Central memory CD4-positive, alpha-beta T cell (primary cell): ENCODE data around the gene RGS19.
"Not testable (repeated sequence)": the region's sequence is repeated elsewhere in the genome, so short reads cannot be mapped to it uniquely, and the experiment has no call there.

Source experiments
- DNase-seq: peaks from one replicate; pipeline ENCODE4 v3.0.0; 2022
- total RNA-seq, 3 experiments: gene quantifications; one replicate each; lab custom pipeline; 2026; lab: John Stamatoyannopoulos, UW

Gene RGS19
- total RNA-seq, result 33.9 to 57.4 (median 34.3) reads per million in 3 experiments

GRCh38 chr20:64079273-64080012, at the start of gene RGS19:
Gene RGS19, minus strand, starts transcription at chr20:64079518. Its CDS starts 2,632 bp downstream, at chr20:64076886.
- DNase-seq, result peak; percentile 68

GRCh38 chr20:64123517-64123916, 44.2 kb upstream of the RGS19 start:
- DNase-seq, result not testable (repeated sequence)

DNA sequence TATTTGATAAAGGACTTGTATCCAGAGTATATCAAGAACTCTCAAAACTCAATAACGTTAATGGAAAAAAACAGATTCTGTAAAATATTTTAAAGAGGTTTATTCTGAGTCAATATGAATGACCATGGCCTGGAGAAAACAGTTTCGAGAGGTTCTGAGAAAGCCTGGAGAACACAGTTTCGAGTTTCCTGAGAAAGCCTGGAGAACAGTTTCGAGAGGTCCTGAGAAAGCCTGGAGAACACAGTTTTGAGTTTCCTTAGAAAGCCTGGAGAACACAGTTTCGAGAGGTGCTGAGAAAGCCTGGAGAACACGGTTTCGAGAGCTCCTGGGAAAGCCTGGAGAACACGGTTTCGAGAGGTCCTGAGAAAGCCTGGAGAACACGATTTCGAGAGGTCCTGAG, 43.6 kb upstream of the RGS19 start:
- not testable (repeated sequence) for DNase-seq

GRCh38 chr20:64121586-64121985, 42.3 kb upstream of the RGS19 start:
- no peak for DNase-seq

- DNase-seq, result peak; percentile 12
Observed at GRCh38 chr20:64119681-64120341, 40.5 kb upstream of the RGS19 start.

DNA sequence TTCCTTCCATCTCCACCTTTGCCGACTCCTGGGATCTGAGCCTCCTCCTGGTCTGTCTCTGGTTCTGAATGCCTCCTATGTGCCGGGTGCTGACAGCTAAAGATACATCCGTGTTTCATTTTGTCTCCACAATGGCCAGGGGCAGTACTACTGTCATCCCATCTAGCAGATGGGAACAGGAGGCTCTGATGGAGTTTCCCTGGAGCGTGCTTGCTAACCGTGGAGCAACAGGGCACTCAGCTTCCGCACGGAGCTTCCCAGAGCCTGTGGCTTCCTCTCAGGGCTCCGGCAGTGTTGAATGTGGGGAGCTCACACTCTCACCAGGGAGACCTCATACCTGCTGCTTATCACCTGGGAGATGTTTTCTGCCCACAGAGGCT, 40.0 kb upstream of the RGS19 start:
- no peak for DNase-seq

DNA sequence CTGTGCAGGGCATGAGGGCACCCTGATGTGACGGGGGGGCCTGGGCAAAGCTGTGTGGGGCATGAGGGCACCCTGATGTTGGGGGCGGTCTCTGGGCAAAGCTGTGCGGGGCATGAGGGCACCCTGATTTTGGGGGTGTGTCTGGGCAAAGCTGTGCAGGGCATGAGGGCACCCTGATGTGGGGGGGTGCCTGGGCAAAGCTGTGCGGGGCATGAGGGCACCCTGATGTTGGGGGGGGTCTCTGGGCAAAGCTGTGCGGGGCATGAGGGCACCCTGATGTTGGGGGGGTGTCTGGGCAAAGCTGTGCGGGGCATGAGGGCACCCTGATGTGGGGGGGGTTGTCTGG, 38.1 kb upstream of the RGS19 start:
- not testable (repeated sequence) for DNase-seq

DNA sequence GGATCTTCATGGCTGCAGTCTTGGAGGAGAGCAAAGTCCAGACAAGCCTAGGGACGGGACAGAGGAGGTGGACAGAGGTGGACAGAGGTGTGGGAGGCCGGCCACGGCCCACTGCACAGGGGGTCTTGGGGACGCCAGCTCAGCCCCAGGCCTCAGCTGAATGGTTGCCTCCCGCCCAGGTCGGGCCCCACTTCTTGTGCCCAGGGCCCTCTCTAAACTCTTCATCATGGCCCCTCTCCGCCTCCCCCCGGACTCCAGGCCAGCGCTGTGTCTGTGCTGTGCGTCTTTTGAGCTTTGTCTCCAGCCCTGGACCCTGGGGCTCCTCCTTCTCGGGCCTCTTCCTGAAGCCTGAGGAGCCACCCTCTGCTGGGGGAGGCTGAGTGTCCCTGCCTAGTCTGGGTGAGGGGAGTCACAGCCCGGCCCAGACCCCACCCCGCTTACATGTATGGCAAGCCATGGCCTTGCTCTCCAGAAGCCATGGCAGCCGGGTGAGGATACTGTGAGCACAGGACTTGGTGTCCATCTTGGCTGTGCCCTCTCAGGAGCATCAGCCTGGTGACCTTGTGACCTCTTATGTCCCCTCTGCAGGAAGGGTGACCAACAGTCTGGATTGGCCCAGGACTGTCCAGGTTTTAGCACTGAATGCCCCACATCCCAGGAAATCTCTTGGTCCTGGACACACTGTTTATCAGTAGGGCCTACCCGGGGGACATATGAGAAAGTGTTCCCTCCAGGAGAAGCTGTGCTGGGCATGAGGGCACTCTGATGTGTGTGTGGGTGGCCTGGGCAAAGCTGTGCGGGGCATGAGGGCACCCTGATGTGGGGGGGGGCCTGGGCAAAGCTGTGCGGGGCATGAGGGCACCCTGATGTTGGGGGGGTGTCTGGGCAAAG, 37.5 kb upstream of the RGS19 start:
- DNase-seq, result no peak

DNA sequence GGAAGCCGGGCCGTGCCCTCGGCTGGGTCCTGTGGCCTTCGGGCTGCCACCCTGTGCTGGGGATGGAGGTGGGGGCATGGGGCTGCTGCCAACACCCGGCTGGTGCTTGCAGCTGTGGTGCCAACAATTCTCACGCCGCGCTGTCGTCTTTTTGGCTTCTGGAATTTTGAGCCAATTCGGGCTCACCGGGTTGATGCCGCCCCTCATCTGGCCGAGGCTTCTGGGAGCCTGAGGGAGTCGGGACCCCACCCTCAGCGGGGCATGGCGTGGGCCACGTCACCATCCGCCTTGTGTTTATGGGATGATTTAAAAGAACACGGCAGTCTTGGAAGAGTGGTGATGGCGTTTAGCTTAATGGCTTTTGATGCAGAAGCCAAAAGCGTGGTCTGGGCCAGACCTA, 36.7 kb upstream of the RGS19 start:
- DNase-seq, result no peak

GRCh38 chr20:64115171-64115911, 36.0 kb upstream of the RGS19 start:
- no peak for DNase-seq

DNA sequence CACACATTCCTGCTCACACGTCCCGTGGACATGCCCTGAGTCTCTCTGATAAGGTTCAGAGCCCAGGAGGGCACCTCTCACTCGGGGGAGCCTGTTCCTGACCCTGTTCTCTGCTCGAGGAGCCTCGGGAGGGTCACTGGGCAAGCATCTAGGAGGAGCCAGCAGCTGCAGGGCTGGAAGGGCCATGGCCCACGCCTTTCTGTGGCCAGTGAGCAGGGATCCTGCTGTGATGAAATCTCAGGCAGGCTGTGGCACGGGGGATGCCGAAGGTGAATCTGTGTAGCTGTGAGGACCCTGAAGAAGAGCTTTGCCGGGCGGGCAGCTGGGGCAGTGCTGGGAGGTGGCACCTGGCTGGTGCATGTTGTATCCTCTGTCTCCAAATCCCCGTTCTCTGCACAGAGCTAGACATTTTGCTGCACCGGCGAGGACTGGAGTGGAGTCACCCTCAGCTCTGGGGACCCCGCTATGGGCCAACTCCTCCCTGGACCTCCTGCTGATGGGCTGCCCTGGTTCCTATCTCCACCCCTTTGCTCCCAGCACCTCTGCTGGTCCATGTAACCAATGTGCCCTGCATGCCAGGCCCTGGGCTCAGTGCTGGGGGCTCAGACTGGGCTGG, 35.1 kb upstream of the RGS19 start:
- DNase-seq, result no peak

GRCh38 chr20:64113796-64114355, 34.6 kb upstream of the RGS19 start:
- DNase-seq, result no peak

- DNase-seq, result no peak
Observed at GRCh38 chr20:64113444-64113775, 34.1 kb upstream of the RGS19 start.

DNA sequence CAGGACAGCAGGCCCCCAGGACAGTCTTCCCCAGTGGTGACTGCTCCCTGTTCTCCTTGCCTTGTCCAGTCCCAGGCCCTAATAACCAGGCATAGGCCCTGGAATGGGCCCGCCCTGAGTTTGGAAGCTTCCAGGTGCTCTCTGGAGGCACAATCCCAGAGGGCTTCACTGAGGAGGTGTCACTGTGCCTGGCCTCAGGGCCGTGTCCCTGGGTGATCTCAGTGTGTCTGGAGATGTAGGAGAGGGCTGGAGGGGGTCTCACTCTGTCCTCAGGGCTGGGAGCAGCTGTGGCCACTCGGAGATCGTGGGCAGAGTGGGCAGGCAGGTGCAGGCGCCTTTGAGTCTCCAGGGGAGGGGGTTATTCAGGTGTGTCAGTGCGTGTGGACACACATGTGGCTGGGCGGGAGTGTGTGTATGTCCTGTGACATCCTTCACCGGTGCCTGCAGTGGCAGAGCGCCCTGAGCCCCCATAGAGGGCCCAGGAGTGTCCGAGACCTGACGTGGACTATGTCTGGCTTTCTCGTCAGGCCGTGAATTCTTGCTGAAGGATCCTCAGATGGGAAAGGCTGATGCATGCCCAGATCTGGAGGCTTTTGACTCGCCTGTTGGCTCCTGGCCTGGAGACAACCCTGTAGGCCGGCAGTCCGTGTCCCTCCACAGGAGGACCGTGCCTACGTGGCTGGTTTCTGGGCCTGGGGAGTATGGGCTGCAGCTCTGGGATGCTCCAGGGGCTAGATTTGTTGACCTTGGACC, 33.5 kb upstream of the RGS19 start:
- DNase-seq, result no peak

GRCh38 chr20:64111841-64112641, 32.7 kb upstream of the RGS19 start:
- no peak for DNase-seq

DNA sequence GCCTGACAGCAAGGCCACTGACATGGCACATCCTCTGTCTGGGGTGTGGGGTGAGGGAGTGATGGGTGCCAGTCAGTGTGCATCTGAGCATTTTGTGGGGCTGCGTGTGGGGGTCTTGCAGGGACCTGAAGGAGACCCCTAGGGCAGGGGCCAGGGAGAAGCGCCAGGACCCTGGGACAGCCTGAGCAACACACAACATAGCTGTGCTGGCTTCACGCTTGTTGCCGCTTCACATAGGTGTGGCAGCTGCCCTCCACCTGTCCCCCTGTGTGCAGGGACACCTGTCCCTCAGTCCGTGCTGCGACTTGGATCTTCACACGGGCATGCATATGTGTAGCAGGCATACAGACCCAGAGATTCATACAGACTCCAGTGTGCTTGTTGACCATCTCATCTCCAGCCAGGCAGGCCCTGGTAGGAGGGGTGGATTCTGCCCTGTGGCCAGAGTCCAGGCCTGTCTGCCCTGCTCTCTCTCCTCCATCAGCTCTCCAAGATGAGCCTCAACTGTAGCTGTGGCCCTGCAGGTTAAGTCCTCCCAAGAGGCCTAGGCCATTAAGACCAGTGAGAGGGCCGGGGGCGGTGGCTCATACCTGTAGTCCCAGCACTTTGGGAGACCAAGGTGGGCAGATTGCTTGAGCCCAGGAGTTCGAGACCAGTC, 31.2 kb upstream of the RGS19 start:
- no peak for DNase-seq

- DNase-seq, result no peak
Observed at GRCh38 chr20:64109831-64110391, 30.6 kb upstream of the RGS19 start.

- DNase-seq, result no peak
Observed at GRCh38 chr20:64108731-64109681, 29.7 kb upstream of the RGS19 start.
